Type B pancreatic cell (in vitro differentiated cells): Measurements from ENCODE around the gene TNP1. TPM values are rescaled to one million over a fixed set of nuclear protein-coding genes. Genes with fewer than 3 reads are reported as not detected.

Source experiments
- DNase-seq: peaks from one replicate; pipeline ENCODE4 v3.0.0; 2021; ENCODE audit warnings: mixed read lengths; ENCODE audit not compliant: unreplicated experiment; ENCODE audit errors: extremely low spot score
- H3K27ac Mint-ChIP-seq: 2 replicates; pipeline ENCODE4 v1.8.0; 2021; ENCODE audit warnings: mild to moderate bottlenecking, mixed read lengths
- H3K27me3 Mint-ChIP-seq: 2 replicates; pipeline ENCODE4 v1.8.0; 2021; ENCODE audit warnings: mixed read lengths
- H3K36me3 Mint-ChIP-seq: 2 replicates; pipeline ENCODE4 v1.8.0; 2021; ENCODE audit warnings: mixed read lengths
- H3K4me1 Mint-ChIP-seq: one replicate; pipeline ENCODE4 v1.8.0; 2021; ENCODE audit warnings: mixed read lengths; ENCODE audit not compliant: unreplicated experiment
- H3K4me3 Mint-ChIP-seq: 2 replicates; pipeline ENCODE4 v1.8.0; 2021; ENCODE audit warnings: mild to moderate bottlenecking, mixed read lengths
- H3K9me3 Mint-ChIP-seq: 2 replicates; pipeline ENCODE4 v1.8.0; 2021; ENCODE audit warnings: mixed read lengths
- total RNA-seq: library from RNA; stranded (reverse); gene quantifications from 2 replicates; pipeline ENCODE4 v1.2.1, GENCODE V29; 2021; ENCODE audit warnings: low replicate concordance
- TF ChIP-seq, protein P1 (sequence below): fragments of 200-600 bp; sonication (generic); conservative IDR thresholded peaks from 2 replicates; pipeline ENCODE4 v1.5.0; 2021; ENCODE audit warnings: antibody characterized with exemption, mild to moderate bottlenecking

Gene TNP1
- total RNA-seq, 1 donor from 2014 or later: not detected

DNA sequence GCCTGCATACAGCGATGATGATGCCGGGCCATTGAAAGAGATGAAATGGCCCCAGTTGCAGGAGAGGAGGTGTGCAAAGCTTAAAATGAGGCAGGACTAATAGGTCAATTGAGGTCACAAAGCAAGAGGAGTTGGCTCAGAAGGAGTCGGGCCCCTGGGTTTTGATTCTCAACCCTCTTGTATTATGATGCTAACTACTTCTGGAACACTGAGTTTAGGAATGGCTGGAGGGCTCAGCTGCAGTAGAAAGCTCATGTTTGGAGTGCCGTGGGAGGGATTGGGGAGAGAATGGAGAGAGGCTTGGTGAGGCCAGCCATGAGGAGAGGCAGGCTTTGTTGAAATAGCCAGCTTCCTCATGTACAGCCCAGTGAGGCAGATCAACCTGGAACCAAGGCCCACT, 4.8 kb downstream of the TNP1 start:
- H3K4me3 Mint-ChIP-seq: no peak overlapping the region
- H3K27ac Mint-ChIP-seq: no peak overlapping the region
- no peak for DNase-seq
- H3K4me1 Mint-ChIP-seq: peaks cover 34% of the 10 kb centered on the region
- TF ChIP-seq, protein P1, sequence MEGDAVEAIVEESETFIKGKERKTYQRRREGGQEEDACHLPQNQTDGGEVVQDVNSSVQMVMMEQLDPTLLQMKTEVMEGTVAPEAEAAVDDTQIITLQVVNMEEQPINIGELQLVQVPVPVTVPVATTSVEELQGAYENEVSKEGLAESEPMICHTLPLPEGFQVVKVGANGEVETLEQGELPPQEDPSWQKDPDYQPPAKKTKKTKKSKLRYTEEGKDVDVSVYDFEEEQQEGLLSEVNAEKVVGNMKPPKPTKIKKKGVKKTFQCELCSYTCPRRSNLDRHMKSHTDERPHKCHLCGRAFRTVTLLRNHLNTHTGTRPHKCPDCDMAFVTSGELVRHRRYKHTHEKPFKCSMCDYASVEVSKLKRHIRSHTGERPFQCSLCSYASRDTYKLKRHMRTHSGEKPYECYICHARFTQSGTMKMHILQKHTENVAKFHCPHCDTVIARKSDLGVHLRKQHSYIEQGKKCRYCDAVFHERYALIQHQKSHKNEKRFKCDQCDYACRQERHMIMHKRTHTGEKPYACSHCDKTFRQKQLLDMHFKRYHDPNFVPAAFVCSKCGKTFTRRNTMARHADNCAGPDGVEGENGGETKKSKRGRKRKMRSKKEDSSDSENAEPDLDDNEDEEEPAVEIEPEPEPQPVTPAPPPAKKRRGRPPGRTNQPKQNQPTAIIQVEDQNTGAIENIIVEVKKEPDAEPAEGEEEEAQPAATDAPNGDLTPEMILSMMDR: no peak
- H3K36me3 Mint-ChIP-seq: no peaks in the 10 kb centered on the region
- H3K27me3 Mint-ChIP-seq: no peaks in the 10 kb centered on the region
- H3K9me3 Mint-ChIP-seq: peaks cover 7% of the 10 kb centered on the region

DNA sequence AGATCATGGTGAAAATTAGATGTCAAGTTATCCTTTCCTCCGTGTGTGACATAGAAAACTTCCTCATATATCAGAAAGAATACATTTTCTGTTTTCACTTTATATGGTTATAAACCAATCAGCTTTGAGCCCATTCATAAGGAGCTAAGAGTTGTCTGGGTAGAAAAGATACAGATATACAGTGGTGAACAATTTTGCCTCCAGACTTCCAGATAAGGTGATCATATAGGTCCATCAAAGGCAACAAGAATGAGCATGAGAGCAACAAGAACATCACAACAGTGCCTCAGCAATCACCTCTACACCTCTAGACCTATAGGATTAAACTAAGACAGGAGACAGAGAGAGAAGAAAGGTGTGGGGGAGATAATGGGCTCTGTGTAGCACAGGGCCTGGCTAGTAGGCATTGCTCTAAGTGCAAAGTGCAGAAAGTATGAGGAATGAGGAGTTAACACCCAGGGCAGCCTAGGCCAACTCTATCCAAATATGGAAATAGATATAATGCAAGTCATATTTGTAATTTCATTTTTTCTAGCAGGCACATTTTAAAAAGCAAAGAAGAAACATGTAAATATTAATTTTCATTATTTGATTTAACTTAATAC, 8.3 kb downstream of the TNP1 start:
- Mint-ChIP-seq H3K27ac (no peak overlapping the region), H3K36me3 (no peaks in the 10 kb centered on the region), H3K4me3 (no peak overlapping the region), H3K9me3 (peaks cover 7% of the 10 kb centered on the region), H3K27me3 (no peaks in the 10 kb centered on the region), H3K4me1 (peaks cover 23% of the 10 kb centered on the region)
- TF ChIP-seq, protein P1: no peak
- DNase-seq: no peak

DNA sequence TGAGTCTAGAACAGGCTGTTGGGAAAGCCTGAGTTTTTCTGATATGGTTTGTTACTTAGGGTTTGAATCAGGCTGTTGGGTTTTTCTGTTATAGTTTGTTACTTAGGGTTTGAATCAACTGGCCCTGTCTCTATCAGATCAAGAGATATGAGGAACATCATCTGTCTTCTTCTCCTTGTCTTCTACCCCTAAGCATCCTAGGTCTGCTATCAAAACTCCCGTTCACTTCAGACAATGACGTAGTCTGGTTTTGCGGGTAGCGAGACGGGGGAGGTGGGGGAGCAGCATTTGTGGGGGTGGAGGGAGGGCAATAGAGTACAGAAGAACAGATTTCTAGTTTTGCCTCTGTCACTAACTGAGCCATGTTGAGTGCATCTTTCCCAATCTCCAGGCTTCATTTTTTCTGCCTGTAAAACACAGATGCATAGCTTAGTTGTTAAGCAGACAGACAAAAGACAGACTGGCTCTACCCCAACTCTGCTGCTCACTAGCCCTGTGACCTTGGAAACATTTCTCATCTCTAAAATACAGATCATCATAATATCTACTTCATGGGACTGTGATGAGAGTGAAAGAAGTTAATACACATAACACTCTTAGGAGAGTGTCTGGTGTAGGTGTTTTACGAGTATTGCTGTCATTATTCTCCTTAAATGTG, 9.1 kb downstream of the TNP1 start:
- Mint-ChIP-seq H3K4me3 (no peak overlapping the region), H3K36me3 (no peaks in the 10 kb centered on the region), H3K27ac (no peak overlapping the region), H3K9me3 (peaks cover 7% of the 10 kb centered on the region), H3K4me1 (peaks cover 17% of the 10 kb centered on the region), H3K27me3 (no peaks in the 10 kb centered on the region)
- TF ChIP-seq, protein P1: no peak
- DNase-seq: no peak

DNA sequence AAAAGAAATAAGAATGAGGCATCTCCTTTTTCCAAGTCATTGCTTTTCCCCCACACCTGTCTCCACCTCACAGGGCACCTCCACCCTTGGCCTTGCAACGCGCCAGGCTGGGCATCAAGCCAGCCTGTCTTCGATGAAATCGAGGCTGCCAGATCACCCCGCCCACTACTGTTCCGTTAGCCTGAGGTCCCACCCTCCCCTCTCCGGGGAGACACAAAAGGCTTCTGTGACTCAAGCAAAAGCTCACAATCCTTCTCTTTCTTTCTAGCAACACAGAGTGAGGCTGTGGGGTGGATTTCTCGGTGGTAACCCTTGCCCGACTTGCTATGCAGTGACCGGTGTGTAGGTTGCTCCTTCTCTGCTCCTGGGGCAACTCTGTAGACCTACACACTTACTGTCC, 9.9 kb downstream of the TNP1 start:
- no peak overlapping the region for H3K4me3 Mint-ChIP-seq
- no peaks in the 10 kb centered on the region for H3K36me3 Mint-ChIP-seq
- TF ChIP-seq, protein P1: no peak
- H3K9me3 Mint-ChIP-seq: peaks cover 7% of the 10 kb centered on the region
- H3K27me3 Mint-ChIP-seq: no peaks in the 10 kb centered on the region
- peaks cover 17% of the 10 kb centered on the region for H3K4me1 Mint-ChIP-seq
- no peak overlapping the region for H3K27ac Mint-ChIP-seq
- DNase-seq: no peak

DNA sequence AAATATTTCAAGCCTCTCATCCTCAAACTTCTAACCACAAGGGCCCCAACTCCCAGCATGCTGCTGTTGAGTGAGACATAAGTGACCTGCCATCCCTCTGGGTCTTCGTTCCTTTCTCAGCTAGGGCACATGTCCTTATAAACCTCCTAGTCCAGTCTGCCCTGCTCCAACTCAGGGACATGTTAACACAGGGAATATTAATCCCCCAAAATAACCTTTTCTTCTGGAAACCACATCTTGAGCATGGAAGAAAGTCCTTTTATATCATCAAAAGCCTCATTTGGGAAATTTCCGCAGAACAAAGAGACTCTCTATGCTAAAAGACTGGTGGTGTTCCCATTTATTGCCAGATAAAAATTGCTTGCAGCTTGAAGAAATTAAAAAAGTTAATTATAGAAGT, 14.4 kb downstream of the TNP1 start:
- DNase-seq: no peak
- no peak overlapping the region for H3K4me3 Mint-ChIP-seq

More for the DNA sequence above, 14.4 kb downstream of the TNP1 start:
- H3K27me3 Mint-ChIP-seq: no peaks in the 10 kb centered on the region
- H3K9me3 Mint-ChIP-seq: peaks cover 3% of the 10 kb centered on the region
- no peak overlapping the region for H3K27ac Mint-ChIP-seq
- peaks cover 10% of the 10 kb centered on the region for H3K4me1 Mint-ChIP-seq
- H3K36me3 Mint-ChIP-seq: no peaks in the 10 kb centered on the region
- TF ChIP-seq, protein P1: no peak
